Natural killer cell treated with Interleukin-12 subunit alpha and Interleukin-12 subunit beta and Interleukin-15 and Interleukin-18, amount 100 ng/mL, for 72 hours (primary cell): ENCODE data around the gene TEX14. TPM values are rescaled to one million over a fixed set of nuclear protein-coding genes. Genes with fewer than 3 reads are reported as not detected.

Source experiments
- total RNA-seq, 2 donors: library from RNA; stranded (reverse); gene quantifications; one replicate each; pipeline ENCODE4 v1.2.3, GENCODE V29; 2022

Gene TEX14
- total RNA-seq, 2 donors from 2014 or later: 0.12 to 0.22 TPM

Other genes with a start within 250 kb of the TEX14 start
- gene HSF5, start 203.6 kb downstream of the TEX14 start, total RNA-seq: 1 to 10 TPM; 1.7 to 3.3 TPM
- gene MTMR4, start 177.4 kb downstream of the TEX14 start, total RNA-seq: 100 to 1,000 TPM in 1 of 2 donors, 10 to 100 TPM in 1; 60.1 to 104 TPM
- 10 to 100 TPM; 57.8 to 65.3 TPM for gene RAD51C, start 557 bp upstream of the TEX14 start, total RNA-seq
- not detected for gene PPM1E, start 63.8 kb upstream of the TEX14 start, total RNA-seq